ENCODE data around the gene HIPK3.

DNA sequence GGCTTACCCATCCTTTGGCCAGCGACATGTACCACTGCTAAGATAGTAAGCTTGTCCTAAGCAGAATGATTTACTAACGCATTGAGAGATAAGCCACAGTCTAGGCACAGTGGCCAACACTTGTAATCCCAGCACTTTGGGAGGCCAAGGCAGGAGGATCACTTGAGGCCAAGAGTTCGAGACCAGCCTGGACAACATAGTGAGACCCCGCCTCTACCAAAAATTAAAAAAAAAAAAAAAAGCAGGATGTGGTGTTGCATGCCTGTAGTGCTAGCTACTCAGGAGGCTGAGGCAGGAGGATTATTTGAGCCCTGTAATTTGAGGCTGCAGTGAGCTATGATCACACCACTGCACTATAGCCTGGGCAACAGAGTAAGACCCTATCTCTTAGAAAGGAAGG lies 93.1 kb downstream of the HIPK3 start:
- no peak for TF ChIP-seq EZH2 (IDR thresholded peaks at IDR 0.05; ENCODE audit: low read length)
- TF ChIP-seq, protein P1, sequence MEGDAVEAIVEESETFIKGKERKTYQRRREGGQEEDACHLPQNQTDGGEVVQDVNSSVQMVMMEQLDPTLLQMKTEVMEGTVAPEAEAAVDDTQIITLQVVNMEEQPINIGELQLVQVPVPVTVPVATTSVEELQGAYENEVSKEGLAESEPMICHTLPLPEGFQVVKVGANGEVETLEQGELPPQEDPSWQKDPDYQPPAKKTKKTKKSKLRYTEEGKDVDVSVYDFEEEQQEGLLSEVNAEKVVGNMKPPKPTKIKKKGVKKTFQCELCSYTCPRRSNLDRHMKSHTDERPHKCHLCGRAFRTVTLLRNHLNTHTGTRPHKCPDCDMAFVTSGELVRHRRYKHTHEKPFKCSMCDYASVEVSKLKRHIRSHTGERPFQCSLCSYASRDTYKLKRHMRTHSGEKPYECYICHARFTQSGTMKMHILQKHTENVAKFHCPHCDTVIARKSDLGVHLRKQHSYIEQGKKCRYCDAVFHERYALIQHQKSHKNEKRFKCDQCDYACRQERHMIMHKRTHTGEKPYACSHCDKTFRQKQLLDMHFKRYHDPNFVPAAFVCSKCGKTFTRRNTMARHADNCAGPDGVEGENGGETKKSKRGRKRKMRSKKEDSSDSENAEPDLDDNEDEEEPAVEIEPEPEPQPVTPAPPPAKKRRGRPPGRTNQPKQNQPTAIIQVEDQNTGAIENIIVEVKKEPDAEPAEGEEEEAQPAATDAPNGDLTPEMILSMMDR (optimal IDR thresholded peaks at IDR 0.05 in 1 of 3, IDR thresholded peaks at IDR 0.05 in 1 of 3, conservative IDR thresholded peaks at IDR 0.05 in 1 of 3; ENCODE audit: extremely low read depth in 1 of 3, insufficient read depth in 2 of 3, low read length in 3 of 3) = no peak

Data from keratinocyte (primary cell).